HFFc6 (cell line): Measurements from ENCODE around the gene GSTO1. TPM values are rescaled to one million over a fixed set of nuclear protein-coding genes. Genes with fewer than 3 reads are reported as not detected.
A peak's percentile ranks its signal among the peaks of the same experiment; 100 is the strongest.

Source experiments
- DNase-seq: peaks from one replicate; pipeline ENCODE4 v3.0.0-alpha.2; 2018
- H3K27ac Mint-ChIP-seq: 2 replicates; pipeline ENCODE4 v1.8.0; 2020; ENCODE audit warnings: mild to moderate bottlenecking, mixed read lengths
- H3K27me3 Mint-ChIP-seq: 2 replicates; pipeline ENCODE4 v1.8.0; 2021; ENCODE audit warnings: mild to moderate bottlenecking, moderate library complexity, mixed read lengths; ENCODE audit not compliant: insufficient read depth
- H3K36me3 Mint-ChIP-seq: 2 replicates; pipeline ENCODE4 v1.8.0; 2021; ENCODE audit warnings: low read depth, mixed read lengths
- H3K4me1 Mint-ChIP-seq: 2 replicates; pipeline ENCODE4 v1.8.0; 2020; ENCODE audit warnings: low read depth, mixed read lengths
- H3K4me3 Mint-ChIP-seq: 2 replicates; pipeline ENCODE4 v1.8.0; 2020; ENCODE audit warnings: mild to moderate bottlenecking, moderate library complexity, mixed read lengths
- H3K9me3 Mint-ChIP-seq: 2 replicates; pipeline ENCODE4 v1.8.0; 2020; ENCODE audit warnings: mild to moderate bottlenecking, mixed read lengths
- total RNA-seq, 6 experiments: library from RNA; stranded (reverse); fragmentation: NEBNext Ultra II Directional; extraction: Animal tissue kit (Norgen Biotek cat#: 25700); gene quantifications; 2 replicates in 1 of 6; 3 replicates in 5 of 6; pipeline ENCODE4 v1.2.3, GENCODE V29; 2021
- TF ChIP-seq, protein P1 (sequence below): fragments of 200-600 bp; sonication (generic); IDR thresholded peaks from 2 replicates; pipeline ENCODE4 v1.5.0; 2021; ENCODE audit warnings: antibody characterized with exemption, mild to moderate bottlenecking

GSTO1 gene
- total RNA-seq, 6 experiments from 2014 or later: 213 to 242 (median 224) TPM

GRCh38 chr10:104220522-104220921 lies 34.2 kb upstream of the GSTO1 start:
- Mint-ChIP-seq H3K27ac (no peak overlapping the region), H3K4me1 (no peaks in the 10 kb centered on the region), H3K4me3 (no peak overlapping the region), H3K27me3 (peaks cover 24% of the 10 kb centered on the region), H3K36me3 (no peaks in the 10 kb centered on the region), H3K9me3 (no peaks in the 10 kb centered on the region)
- TF ChIP-seq, protein P1, sequence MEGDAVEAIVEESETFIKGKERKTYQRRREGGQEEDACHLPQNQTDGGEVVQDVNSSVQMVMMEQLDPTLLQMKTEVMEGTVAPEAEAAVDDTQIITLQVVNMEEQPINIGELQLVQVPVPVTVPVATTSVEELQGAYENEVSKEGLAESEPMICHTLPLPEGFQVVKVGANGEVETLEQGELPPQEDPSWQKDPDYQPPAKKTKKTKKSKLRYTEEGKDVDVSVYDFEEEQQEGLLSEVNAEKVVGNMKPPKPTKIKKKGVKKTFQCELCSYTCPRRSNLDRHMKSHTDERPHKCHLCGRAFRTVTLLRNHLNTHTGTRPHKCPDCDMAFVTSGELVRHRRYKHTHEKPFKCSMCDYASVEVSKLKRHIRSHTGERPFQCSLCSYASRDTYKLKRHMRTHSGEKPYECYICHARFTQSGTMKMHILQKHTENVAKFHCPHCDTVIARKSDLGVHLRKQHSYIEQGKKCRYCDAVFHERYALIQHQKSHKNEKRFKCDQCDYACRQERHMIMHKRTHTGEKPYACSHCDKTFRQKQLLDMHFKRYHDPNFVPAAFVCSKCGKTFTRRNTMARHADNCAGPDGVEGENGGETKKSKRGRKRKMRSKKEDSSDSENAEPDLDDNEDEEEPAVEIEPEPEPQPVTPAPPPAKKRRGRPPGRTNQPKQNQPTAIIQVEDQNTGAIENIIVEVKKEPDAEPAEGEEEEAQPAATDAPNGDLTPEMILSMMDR: no peak
- DNase-seq: no peak

- H3K36me3 Mint-ChIP-seq: no peaks in the 10 kb centered on the region
- H3K27ac Mint-ChIP-seq: no peak overlapping the region
- TF ChIP-seq, protein P1: no peak
- peaks cover 27% of the 10 kb centered on the region for H3K27me3 Mint-ChIP-seq
- DNase-seq: no peak
- H3K9me3 Mint-ChIP-seq: no peaks in the 10 kb centered on the region
- no peaks in the 10 kb centered on the region for H3K4me1 Mint-ChIP-seq
- H3K4me3 Mint-ChIP-seq: no peak overlapping the region
These were observed 31.4 kb upstream of the GSTO1 start for GRCh38 chr10:104223304-104223703.

DNA sequence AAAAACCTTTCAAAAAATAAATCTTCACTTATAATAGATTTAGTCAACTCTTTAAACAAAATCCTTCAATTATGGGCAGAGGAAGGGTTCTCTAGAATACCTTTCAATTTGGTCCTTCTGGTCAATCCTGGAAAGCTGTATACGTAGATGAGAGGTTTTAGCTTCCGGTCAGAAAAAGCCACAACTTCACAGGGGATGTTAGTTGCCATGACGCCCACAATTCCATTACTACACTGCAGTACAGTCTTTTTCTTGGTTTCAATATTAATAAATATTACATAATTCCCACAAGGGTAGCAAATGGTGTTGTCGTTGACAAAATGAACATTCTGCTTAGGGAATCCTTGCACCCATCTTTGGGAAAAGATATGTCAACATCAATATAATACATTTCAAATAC lies 24.2 kb upstream of the GSTO1 start:
- TF ChIP-seq, protein P1: no peak
- H3K9me3 Mint-ChIP-seq: no peaks in the 10 kb centered on the region
- H3K4me3 Mint-ChIP-seq: no peak overlapping the region
- no peak overlapping the region for H3K27ac Mint-ChIP-seq
- H3K36me3 Mint-ChIP-seq: no peaks in the 10 kb centered on the region
- H3K4me1 Mint-ChIP-seq: peaks cover 16% of the 10 kb centered on the region
- H3K27me3 Mint-ChIP-seq: peaks cover 4% of the 10 kb centered on the region; the same call in 1 of the 2 replicates
- DNase-seq: no peak

DNA sequence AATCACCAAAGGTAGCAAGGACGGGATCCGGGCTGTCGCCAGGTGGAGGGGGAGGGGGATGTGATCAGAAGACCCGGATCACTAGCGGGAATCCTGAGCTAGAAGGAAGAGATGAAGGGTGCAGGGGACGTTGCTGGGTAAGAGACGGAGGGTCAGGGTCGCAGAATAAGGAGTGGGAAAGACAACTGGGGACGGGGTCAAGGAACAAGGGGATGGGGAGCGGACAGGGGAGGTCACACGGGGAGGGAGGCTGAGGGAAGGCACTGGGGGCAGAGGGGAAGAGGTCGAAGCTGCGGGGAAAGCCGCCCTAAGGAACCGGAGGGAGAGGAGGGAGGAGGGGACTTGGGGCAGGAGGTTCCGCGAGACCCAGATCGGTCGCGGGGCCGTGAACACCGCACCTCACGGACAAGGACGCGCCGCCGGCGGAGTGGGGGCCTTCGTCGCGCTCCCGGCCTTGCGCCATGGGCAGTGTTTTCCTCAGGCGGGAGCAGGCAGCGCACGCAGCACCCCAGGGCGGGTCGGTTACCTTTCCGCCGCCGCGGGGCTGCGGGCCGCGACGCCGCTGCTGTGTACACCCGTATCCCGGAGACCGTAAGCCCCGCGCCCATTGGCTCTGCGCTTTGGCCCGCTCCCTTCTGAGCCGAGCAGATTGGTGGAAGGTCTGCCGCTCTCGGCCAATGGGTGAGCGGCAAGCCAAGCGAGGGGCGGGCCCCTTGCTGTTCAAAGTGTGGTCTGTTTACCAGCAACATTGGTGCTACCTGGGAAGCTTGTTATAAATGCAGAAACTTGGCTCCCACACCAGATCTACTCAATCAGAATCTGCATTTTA lies 22.7 kb upstream of the GSTO1 start, which contains the start of gene CFAP43:
Gene CFAP43 (minus strand): TSS at position 581 of the 829 bp plus-strand sequence. CDS start 118 bp downstream, at position 463.
- Mint-ChIP-seq H3K9me3 (no peaks in the 10 kb centered on the region), H3K36me3 (no peaks in the 10 kb centered on the region), H3K27me3 (peaks cover 2% of the 10 kb centered on the region), H3K4me3 (peak within 1 kb of the TSS; percentile 92), H3K27ac (peak within 1 kb of the TSS; percentile 80), H3K4me1 (peaks cover 16% of the 10 kb centered on the region)
- DNase-seq: peak; percentile 96
- TF ChIP-seq, protein P1: no peak

DNA sequence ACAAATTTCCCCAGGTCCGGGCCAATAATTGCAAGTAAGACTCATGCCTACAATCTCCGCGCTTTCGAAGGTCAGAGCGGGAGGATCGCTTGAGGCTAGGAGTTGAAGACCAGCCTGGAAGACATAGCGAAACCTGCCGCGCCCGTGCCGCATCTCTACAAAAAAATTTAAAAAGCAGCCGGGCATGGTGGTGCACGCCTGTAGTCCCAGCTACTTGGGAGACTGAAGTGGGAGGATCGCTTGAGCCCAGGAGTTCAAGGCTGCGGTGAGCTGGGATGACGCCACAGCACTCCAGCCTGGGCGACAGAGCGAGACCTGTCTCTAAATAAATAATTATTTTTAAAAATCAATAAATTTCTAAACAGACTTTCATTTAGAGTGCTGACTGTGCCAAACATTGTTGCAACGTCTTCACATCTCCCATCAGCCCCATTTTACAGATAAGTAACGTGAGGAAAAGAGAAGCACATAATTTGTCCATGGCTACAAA lies 22.0 kb upstream of the GSTO1 start:
- TF ChIP-seq, protein P1: no peak
- Mint-ChIP-seq H3K9me3 (no peaks in the 10 kb centered on the region), H3K27me3 (peaks cover 2% of the 10 kb centered on the region), H3K4me3 (peak overlapping the region; percentile 92), H3K4me1 (peaks cover 16% of the 10 kb centered on the region), H3K36me3 (no peaks in the 10 kb centered on the region), H3K27ac (peak overlapping the region; percentile 80; the same call in 1 of the 2 replicates)
- no peak for DNase-seq
